Left renal cortex interstitium (tissue), 4 donors: ENCODE measurements around the gene EYS. TPM values are rescaled to one million over a fixed set of nuclear protein-coding genes. Genes with fewer than 3 reads are reported as not detected.
"Not testable (repeated sequence)": the region's sequence is repeated elsewhere in the genome, so short reads cannot be mapped to it uniquely, and the experiment has no call there.

ENCODE experiments used
- DNase-seq, 4 donors: peaks; one replicate each; pipeline ENCODE4 v3.0.0-alpha.2; 2013; ENCODE audit warnings: low read depth in 4 of 4, low spot score in 2 of 4, missing footprints in 1 of 4
- polyA plus RNA-seq, 4 donors: library from polyadenylated mRNA; unstranded; fragments of 120-200 nt; gene quantifications; one replicate each; pipeline ENCODE4 v1.2.1, GENCODE V29; 2013; ENCODE audit not compliant: insufficient read length in 4 of 4

EYS gene
- polyA plus RNA-seq, 4 donors, result 0.43 to 0.81 (median 0.67) TPM

- DNase-seq, result no peak
These were observed 1761.0 kb downstream of the EYS start for GRCh38 chr6:63945987-63946386.

GRCh38 chr6:63943826-63944225, 1763.2 kb downstream of the EYS start:
- DNase-seq, result no peak

- no peak for DNase-seq
These were observed 1765.1 kb downstream of the EYS start for GRCh38 chr6:63941747-63942470.

GRCh38 chr6:63940056-63940455, 1767.0 kb downstream of the EYS start:
- no peak for DNase-seq

- DNase-seq, result no peak
These were observed 1770.6 kb downstream of the EYS start for GRCh38 chr6:63936399-63936798.

- DNase-seq, result no peak
These were observed 1771.3 kb downstream of the EYS start for GRCh38 chr6:63935732-63936131.

GRCh38 chr6:63933948-63934347, 1773.1 kb downstream of the EYS start:
- DNase-seq, result not testable (repeated sequence)

- DNase-seq, result no peak
These were observed 1776.2 kb downstream of the EYS start for GRCh38 chr6:63930848-63931247.

GRCh38 chr6:63929111-63929510, 1777.9 kb downstream of the EYS start:
- no peak for DNase-seq

GRCh38 chr6:63928613-63929012, 1778.4 kb downstream of the EYS start:
- no peak for DNase-seq

GRCh38 chr6:63926950-63927927, 1779.8 kb downstream of the EYS start:
- no peak for DNase-seq

- DNase-seq, result no peak
These were observed 1780.7 kb downstream of the EYS start for GRCh38 chr6:63926258-63926780.

GRCh38 chr6:63923139-63923739, 1783.8 kb downstream of the EYS start:
- no peak for DNase-seq

GRCh38 chr6:63919556-63920110, 1787.4 kb downstream of the EYS start:
- no peak for DNase-seq

GRCh38 chr6:63912887-63913286, 1794.1 kb downstream of the EYS start:
- DNase-seq, result no peak

GRCh38 chr6:63910863-63911551, 1796.0 kb downstream of the EYS start:
- DNase-seq, result peak in 1 of 4 donors; percentile 26

GRCh38 chr6:63904650-63905248, 1802.3 kb downstream of the EYS start:
- DNase-seq, result no peak

- no peak for DNase-seq
These were observed 1807.5 kb downstream of the EYS start for GRCh38 chr6:63899550-63899949.

GRCh38 chr6:63897952-63898351, 1809.1 kb downstream of the EYS start:
- DNase-seq, result no peak

- no peak for DNase-seq
These were observed 1809.6 kb downstream of the EYS start for GRCh38 chr6:63897459-63897858.
